Measurements from ENCODE around the gene EPHA3.

The EPHA3 gene

GRCh38 chr3:89278302-89279025 is 171.0 kb downstream of the EPHA3 start:
- TF ChIP-seq CTCF (IDR thresholded peaks at IDR 0.05): no peak
- Histone ChIP-seq H3K36me3 (no peaks in the 10 kb centered on the region), H3K27me3 (no peaks in the 10 kb centered on the region), H3K4me3 (no peak overlapping the region), H3K4me1 (peaks cover 0 to 6% (median 0%) of the 10 kb centered on the region in 4 donors), H3K9me3 (no peaks in the 10 kb centered on the region), H3K27ac (no peak overlapping the region)
- DNase-seq: no peak
- intact Hi-C loops (cut with DNase I; ENCODE audit: low total_unique reads): no loop called here

GRCh38 chr3:89280301-89280700 is 172.9 kb downstream of the EPHA3 start:
- Histone ChIP-seq H3K4me1 (no peaks in the 10 kb centered on the region), H3K27ac (no peak overlapping the region), H3K27me3 (no peaks in the 10 kb centered on the region), H3K36me3 (no peaks in the 10 kb centered on the region), H3K4me3 (no peak overlapping the region), H3K9me3 (no peaks in the 10 kb centered on the region)
- no peak for DNase-seq
- intact Hi-C loops (cut with DNase I; ENCODE audit: low total_unique reads): loop anchor here (5.0 kb wide), 1 partner anchor 1898 kb away; no protein-coding TSS in a partner anchor
- TF ChIP-seq CTCF (IDR thresholded peaks at IDR 0.05): no peak

GRCh38 chr3:89280822-89281365 is 173.5 kb downstream of the EPHA3 start:
- intact Hi-C loops (cut with DNase I; ENCODE audit: low total_unique reads): loop anchor here (5.0 kb wide), 1 partner anchor 1899 kb away; no protein-coding TSS in a partner anchor
- Histone ChIP-seq H3K27me3 (no peaks in the 10 kb centered on the region), H3K27ac (no peak overlapping the region)

GRCh38 chr3:89287902-89288508 is 180.6 kb downstream of the EPHA3 start:
- no peaks in the 10 kb centered on the region for H3K27me3 ChIP-seq
- no peak for DNase-seq
- no peak overlapping the region for H3K27ac ChIP-seq
- TF ChIP-seq CTCF (IDR thresholded peaks at IDR 0.05): no peak
- H3K9me3 ChIP-seq: no peaks in the 10 kb centered on the region
- H3K4me3 ChIP-seq: no peak overlapping the region
- H3K36me3 ChIP-seq: no peaks in the 10 kb centered on the region
- no peaks in the 10 kb centered on the region for H3K4me1 ChIP-seq
- intact Hi-C loops (cut with DNase I; ENCODE audit: low total_unique reads): no loop called here

More at GRCh38 chr3:89280822-89281365, 173.5 kb downstream of the EPHA3 start:
- H3K9me3 ChIP-seq: no peaks in the 10 kb centered on the region
- no peak for TF ChIP-seq CTCF (IDR thresholded peaks at IDR 0.05)
- H3K4me3 ChIP-seq: no peak overlapping the region
- no peaks in the 10 kb centered on the region for H3K4me1 ChIP-seq
- no peak for DNase-seq
- H3K36me3 ChIP-seq: no peaks in the 10 kb centered on the region

- Histone ChIP-seq H3K27me3 (no peaks in the 10 kb centered on the region), H3K36me3 (no peaks in the 10 kb centered on the region), H3K27ac (no peak overlapping the region), H3K9me3 (no peaks in the 10 kb centered on the region), H3K4me1 (no peaks in the 10 kb centered on the region), H3K4me3 (no peak overlapping the region)
- no peak for DNase-seq
- intact Hi-C loops (cut with DNase I; ENCODE audit: low total_unique reads): no loop called here
- no peak for TF ChIP-seq CTCF (IDR thresholded peaks at IDR 0.05)
Measured at GRCh38 chr3:89289574-89290190, 182.3 kb downstream of the EPHA3 start.

Measured in tibial artery (tissue), 4 donors.